ENCODE measurements around the gene FRMD4A.

DNA sequence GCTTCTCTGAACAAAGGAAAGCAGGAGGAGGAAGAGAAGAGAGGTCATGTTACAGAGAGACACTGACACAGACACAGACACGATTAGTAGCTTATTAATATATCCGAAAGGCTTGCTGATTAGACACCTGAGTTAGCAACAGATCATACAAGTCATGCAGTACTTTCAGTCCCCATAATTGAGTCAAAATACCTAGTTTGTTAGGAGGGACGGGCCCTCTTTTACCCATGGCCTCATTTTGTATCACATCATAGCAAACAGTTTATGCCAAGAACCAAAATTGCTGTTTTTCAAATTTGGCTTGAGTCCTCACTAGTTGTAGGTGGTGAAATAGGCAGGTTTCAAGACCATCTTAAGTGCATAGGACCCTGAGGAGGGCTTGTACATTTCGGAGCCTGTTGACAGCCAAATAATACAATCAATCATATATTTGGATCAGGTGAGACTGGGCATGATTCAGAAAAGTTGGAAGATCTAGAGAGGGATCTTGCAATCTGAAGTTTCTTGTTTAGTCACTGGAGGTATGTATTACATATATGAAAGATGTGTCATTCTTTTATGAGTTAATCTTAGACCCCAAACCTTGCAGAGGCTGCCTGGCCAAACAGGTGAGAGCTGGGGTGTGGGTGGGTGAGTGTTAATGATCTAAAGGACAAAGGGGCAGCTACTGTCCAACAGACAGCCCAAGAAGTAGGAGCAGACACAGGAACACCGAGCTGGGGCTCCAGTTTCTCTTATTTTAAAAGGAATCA, 678.6 kb downstream of the FRMD4A start:
- TF ChIP-seq POLR2A (IDR thresholded peaks at IDR 0.05; ENCODE audit: low read depth, low read length): no peak
- no peak for TF ChIP-seq POLR2AphosphoS5 (IDR thresholded peaks at IDR 0.05; ENCODE audit: low read depth, low read length)

Measured in GM12892 (cell line).